D721Med (cell line): ENCODE data around the gene PLEKHO2.

Source experiments
- DNase-seq: peaks from one replicate; pipeline ENCODE4 v3.0.0; 2011; ENCODE audit warnings: low spot score; ENCODE audit not compliant: insufficient read length
- FAIRE-seq: peaks from 2 replicates; lab custom pipeline; 2011; peaks lifted over from hg19 to GRCh38; lab: Jason Lieb, UNC
- CTCF ChIP-seq: IDR thresholded peaks from 2 replicates; pipeline ENCODE4 v1.5.1; 2012; ENCODE audit warnings: mild to moderate bottlenecking, control low read depth; ENCODE audit not compliant: insufficient read depth; ENCODE audit errors: missing control alignments

Gene PLEKHO2

GRCh38 chr15:64850778-64851502 is 9.2 kb downstream of the PLEKHO2 start:
- FAIRE-seq (no peak), DNase-seq (no peak)
- no peak for TF ChIP-seq CTCF

GRCh38 chr15:64851503-64851840 is 9.8 kb downstream of the PLEKHO2 start:
- no peak for TF ChIP-seq CTCF
- FAIRE-seq (no peak), DNase-seq (no peak)

GRCh38 chr15:64854041-64854440 is 12.3 kb downstream of the PLEKHO2 start:
- no peak for TF ChIP-seq CTCF
- FAIRE-seq (no peak), DNase-seq (no peak)

GRCh38 chr15:64854526-64854925 is 12.8 kb downstream of the PLEKHO2 start:
- no peak for FAIRE-seq
- DNase-seq = no peak
- TF ChIP-seq CTCF = no peak

- TF ChIP-seq CTCF = no peak
- FAIRE-seq (no peak), DNase-seq (no peak)
These were observed 13.7 kb downstream of the PLEKHO2 start for GRCh38 chr15:64855205-64855975.

- FAIRE-seq = no peak
- no peak for DNase-seq
- TF ChIP-seq CTCF = no peak
These were observed 14.9 kb downstream of the PLEKHO2 start for GRCh38 chr15:64856429-64857145.
